ACC112 (cell line): ENCODE data around the gene MTHFD2L.
"Not testable (repeated sequence)": the region's sequence is repeated elsewhere in the genome, so short reads cannot be mapped to it uniquely, and the experiment has no call there.

Source experiments
- H2AFZ ChIP-seq: fragments of 200-600 bp; sonication (generic); one replicate; pipeline ENCODE4 v1.6.0; 2017; ENCODE audit warnings: antibody characterized with exemption, low read length; ENCODE audit not compliant: unreplicated experiment
- H3K27ac ChIP-seq: fragments of 200-600 bp; sonication (generic); 2 replicates; pipeline ENCODE4 v1.5.1; 2014; ENCODE audit warnings: low read depth, mild to moderate bottlenecking, antibody characterized with exemption, low read length, moderate library complexity
- H3K27me3 ChIP-seq: fragments of 200-600 bp; sonication (generic); 2 replicates; pipeline ENCODE4 v1.6.1; 2014; ENCODE audit warnings: mild to moderate bottlenecking, antibody characterized with exemption, low read length, moderate library complexity, mixed read lengths; ENCODE audit not compliant: insufficient read depth
- H3K36me3 ChIP-seq: fragments of 200-600 bp; sonication (generic); 2 replicates; pipeline ENCODE4 v1.6.1; 2016; ENCODE audit warnings: mild to moderate bottlenecking, antibody characterized with exemption, low read length, moderate library complexity, mixed read lengths; ENCODE audit not compliant: insufficient read depth
- H3K4me1 ChIP-seq: fragments of 200-600 bp; sonication (generic); one replicate; pipeline ENCODE4 v1.6.1; 2016; ENCODE audit warnings: low read length, mixed read lengths; ENCODE audit not compliant: insufficient read depth, unreplicated experiment, control insufficient read depth
- H3K4me3 ChIP-seq: fragments of 200-600 bp; sonication (generic); 2 replicates; pipeline ENCODE4 v1.5.1; 2014; ENCODE audit warnings: mild to moderate bottlenecking, low read depth, low read length
- H3K79me2 ChIP-seq: fragments of 200-600 bp; sonication (generic); one replicate; pipeline ENCODE4 v1.6.0; 2016; ENCODE audit warnings: low read length; ENCODE audit not compliant: control insufficient read depth, unreplicated experiment, insufficient read depth

Gene MTHFD2L

GRCh38 chr4:74330295-74330750 is 172.4 kb downstream of the MTHFD2L start:
- Histone ChIP-seq H3K27me3 (no peaks in the 10 kb centered on the region), H3K36me3 (no peaks in the 10 kb centered on the region), H3K79me2 (no peaks in the 10 kb centered on the region), H3K4me1 (peaks cover 5% of the 10 kb centered on the region), H3K4me3 (no peak overlapping the region), H3K27ac (no peak overlapping the region), H2AFZ (no peak overlapping the region)

GRCh38 chr4:74331252-74331651 is 173.3 kb downstream of the MTHFD2L start:
- Histone ChIP-seq H3K27me3 (no peaks in the 10 kb centered on the region), H3K27ac (no peak overlapping the region), H3K4me3 (no peak overlapping the region), H3K4me1 (peaks cover 5% of the 10 kb centered on the region), H2AFZ (no peak overlapping the region), H3K79me2 (no peaks in the 10 kb centered on the region), H3K36me3 (no peaks in the 10 kb centered on the region)

- no peak overlapping the region for H3K27ac ChIP-seq
- no peak overlapping the region for H3K4me3 ChIP-seq
- no peaks in the 10 kb centered on the region for H3K36me3 ChIP-seq
- H3K79me2 ChIP-seq = no peaks in the 10 kb centered on the region
- H3K4me1 ChIP-seq = peaks cover 5% of the 10 kb centered on the region
- H2AFZ ChIP-seq = no peak overlapping the region
- no peaks in the 10 kb centered on the region for H3K27me3 ChIP-seq
Measured at GRCh38 chr4:74331944-74332343, 174.0 kb downstream of the MTHFD2L start.

- no peak overlapping the region for H3K27ac ChIP-seq
- no peaks in the 10 kb centered on the region for H3K4me1 ChIP-seq
- H3K36me3 ChIP-seq = no peaks in the 10 kb centered on the region
- no peaks in the 10 kb centered on the region for H3K79me2 ChIP-seq
- H3K4me3 ChIP-seq = no peak overlapping the region
- no peaks in the 10 kb centered on the region for H3K27me3 ChIP-seq
- no peak overlapping the region for H2AFZ ChIP-seq
Measured at GRCh38 chr4:74334636-74335035, 176.7 kb downstream of the MTHFD2L start.

- H3K36me3 ChIP-seq = no peaks in the 10 kb centered on the region
- no peak overlapping the region for H3K27ac ChIP-seq
- no peaks in the 10 kb centered on the region for H3K4me1 ChIP-seq
- H3K4me3 ChIP-seq = no peak overlapping the region
- H3K79me2 ChIP-seq = no peaks in the 10 kb centered on the region
- no peaks in the 10 kb centered on the region for H3K27me3 ChIP-seq
- H2AFZ ChIP-seq = no peak overlapping the region
Measured at GRCh38 chr4:74335341-74336021, 177.6 kb downstream of the MTHFD2L start.

GRCh38 chr4:74338792-74339333 is 180.9 kb downstream of the MTHFD2L start:
- no peak overlapping the region for H2AFZ ChIP-seq
- no peaks in the 10 kb centered on the region for H3K27me3 ChIP-seq
- no peaks in the 10 kb centered on the region for H3K4me1 ChIP-seq
- H3K4me3 ChIP-seq = no peak overlapping the region
- H3K79me2 ChIP-seq = no peaks in the 10 kb centered on the region
- no peak overlapping the region for H3K27ac ChIP-seq
- no peaks in the 10 kb centered on the region for H3K36me3 ChIP-seq

- no peaks in the 10 kb centered on the region for H3K79me2 ChIP-seq
- H3K36me3 ChIP-seq = no peaks in the 10 kb centered on the region
- H2AFZ ChIP-seq = no peak overlapping the region
- no peak overlapping the region for H3K4me3 ChIP-seq
- no peak overlapping the region for H3K27ac ChIP-seq
- no peaks in the 10 kb centered on the region for H3K27me3 ChIP-seq
- no peaks in the 10 kb centered on the region for H3K4me1 ChIP-seq
Measured at GRCh38 chr4:74339501-74339900, 181.6 kb downstream of the MTHFD2L start.

GRCh38 chr4:74340421-74340820 is 182.5 kb downstream of the MTHFD2L start:
- not testable (repeated sequence) for H3K79me2 ChIP-seq, H3K4me3 ChIP-seq, H3K27me3 ChIP-seq, H3K36me3 ChIP-seq, H2AFZ ChIP-seq, H3K27ac ChIP-seq, H3K4me1 ChIP-seq

- no peak overlapping the region for H2AFZ ChIP-seq
- no peaks in the 10 kb centered on the region for H3K79me2 ChIP-seq
- H3K4me3 ChIP-seq = no peak overlapping the region
- no peak overlapping the region for H3K27ac ChIP-seq
- H3K36me3 ChIP-seq = no peaks in the 10 kb centered on the region
- no peaks in the 10 kb centered on the region for H3K4me1 ChIP-seq
- H3K27me3 ChIP-seq = no peaks in the 10 kb centered on the region
Measured at GRCh38 chr4:74344031-74344430, 186.1 kb downstream of the MTHFD2L start.
